GM13977 (cell line): ENCODE data around the gene CCNH.

Source experiments
- DNase-seq: peaks from one replicate; pipeline ENCODE4 v3.0.0; 2012; ENCODE audit warnings: low spot score
- in situ Hi-C: fragments of 300-500 bp; cut with MboI; formaldehyde crosslinking; loops from one replicate; pipeline ENCODE4 v1.12.0; 2022; ENCODE audit warnings: low sequenced_read_pairs, low pct_unique_long_range_greater_than_20kb, mixed read lengths, inconsistent platforms; ENCODE audit not compliant: unreplicated experiment
- TF ChIP-seq, protein P1 (sequence below): IDR thresholded peaks from 2 replicates; pipeline ENCODE4 v1.5.1; 2012; ENCODE audit warnings: mild to moderate bottlenecking, control low read depth; ENCODE audit not compliant: insufficient read depth; ENCODE audit errors: extremely low read depth, missing control alignments

Gene CCNH

GRCh38 chr5:87408204-87408603, 4.5 kb downstream of the CCNH start:
- in situ Hi-C loops = no loop called here
- TF ChIP-seq, protein P1, sequence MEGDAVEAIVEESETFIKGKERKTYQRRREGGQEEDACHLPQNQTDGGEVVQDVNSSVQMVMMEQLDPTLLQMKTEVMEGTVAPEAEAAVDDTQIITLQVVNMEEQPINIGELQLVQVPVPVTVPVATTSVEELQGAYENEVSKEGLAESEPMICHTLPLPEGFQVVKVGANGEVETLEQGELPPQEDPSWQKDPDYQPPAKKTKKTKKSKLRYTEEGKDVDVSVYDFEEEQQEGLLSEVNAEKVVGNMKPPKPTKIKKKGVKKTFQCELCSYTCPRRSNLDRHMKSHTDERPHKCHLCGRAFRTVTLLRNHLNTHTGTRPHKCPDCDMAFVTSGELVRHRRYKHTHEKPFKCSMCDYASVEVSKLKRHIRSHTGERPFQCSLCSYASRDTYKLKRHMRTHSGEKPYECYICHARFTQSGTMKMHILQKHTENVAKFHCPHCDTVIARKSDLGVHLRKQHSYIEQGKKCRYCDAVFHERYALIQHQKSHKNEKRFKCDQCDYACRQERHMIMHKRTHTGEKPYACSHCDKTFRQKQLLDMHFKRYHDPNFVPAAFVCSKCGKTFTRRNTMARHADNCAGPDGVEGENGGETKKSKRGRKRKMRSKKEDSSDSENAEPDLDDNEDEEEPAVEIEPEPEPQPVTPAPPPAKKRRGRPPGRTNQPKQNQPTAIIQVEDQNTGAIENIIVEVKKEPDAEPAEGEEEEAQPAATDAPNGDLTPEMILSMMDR = no peak
- DNase-seq = no peak

- TF ChIP-seq, protein P1 = no peak
- in situ Hi-C loops = no loop called here
- no peak for DNase-seq
Observed at GRCh38 chr5:87405472-87406155, 7.1 kb downstream of the CCNH start.

DNA sequence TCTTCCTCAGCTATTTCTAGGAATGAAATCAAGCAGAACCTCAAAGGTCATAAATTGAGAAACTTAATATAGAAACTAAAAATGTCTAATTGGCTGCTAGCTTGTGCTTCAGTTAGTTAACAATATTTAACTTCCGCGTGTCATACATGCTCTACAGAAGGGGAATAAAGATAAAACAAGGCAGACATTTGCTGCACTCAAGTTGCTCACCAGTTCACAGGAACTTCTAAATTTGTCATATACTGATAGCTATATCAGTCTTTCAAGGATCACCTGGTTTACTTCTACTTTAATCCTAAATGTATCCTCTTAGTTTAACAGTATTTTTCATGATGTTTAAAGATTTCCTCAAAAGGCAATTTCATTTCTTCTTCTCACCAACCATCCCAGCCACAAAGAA, 8.4 kb downstream of the CCNH start:
- DNase-seq = no peak
- in situ Hi-C loops = no loop called here
- TF ChIP-seq, protein P1 = no peak

DNA sequence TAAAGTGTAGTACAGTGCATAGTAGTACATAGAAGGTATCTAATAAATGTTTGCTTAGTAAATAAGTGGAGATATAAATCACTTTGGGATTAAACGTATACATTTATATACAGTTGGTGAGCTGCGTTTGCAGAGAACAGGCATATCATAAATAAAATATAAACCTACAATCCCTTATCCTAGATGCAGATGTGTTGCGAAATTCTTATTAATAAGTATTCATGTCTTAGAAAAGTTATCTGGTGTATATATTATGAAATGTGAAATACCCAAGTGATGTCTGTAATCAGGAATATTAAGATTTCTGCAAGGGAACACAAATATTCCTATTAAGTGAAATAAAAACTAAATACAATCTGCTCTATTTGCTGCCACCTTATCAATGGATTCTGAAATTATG, 8.8 kb downstream of the CCNH start:
- TF ChIP-seq, protein P1 = no peak
- in situ Hi-C loops = no loop called here
- DNase-seq = no peak

DNA sequence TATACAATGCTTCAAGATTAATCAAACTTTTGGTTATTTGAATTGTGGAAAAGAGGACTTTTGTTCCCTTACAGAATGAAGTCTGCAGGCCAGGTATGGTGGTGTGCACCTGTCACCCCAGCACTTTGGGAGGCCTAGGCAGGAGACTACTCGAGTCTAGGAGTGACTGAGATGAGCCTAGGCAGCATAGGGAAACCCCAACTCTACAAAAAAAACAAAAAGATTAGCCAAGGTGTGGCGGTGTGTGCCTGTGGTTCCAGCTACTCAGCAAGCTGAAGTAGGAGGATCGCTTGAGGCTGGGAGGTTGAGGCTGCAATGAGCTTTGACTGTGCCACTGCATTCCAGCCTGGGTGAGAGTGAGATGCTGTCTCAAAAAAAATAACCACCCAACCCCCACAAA, 9.3 kb downstream of the CCNH start:
- TF ChIP-seq, protein P1 = no peak
- no peak for DNase-seq
- in situ Hi-C loops = no loop called here

- in situ Hi-C loops = no loop called here
- TF ChIP-seq, protein P1 = no peak
- no peak for DNase-seq
Observed at GRCh38 chr5:87401626-87402025, 11.1 kb downstream of the CCNH start.
